GM18907 (cell line): ENCODE measurements around the gene MGST3.
A peak's percentile ranks its signal among the peaks of the same experiment; 100 is the strongest.
"Not testable (repeated sequence)": the region's sequence is repeated elsewhere in the genome, so short reads cannot be mapped to it uniquely, and the experiment has no call there.

Experiments used
- ATAC-seq: cut with Tn5 transposase; IDR thresholded peaks from one replicate; pipeline ENCODE4 v1.9.1; 2021; ENCODE audit warnings: mild to moderate bottlenecking, moderate library complexity; ENCODE audit not compliant: unreplicated experiment

The MGST3 gene

DNA sequence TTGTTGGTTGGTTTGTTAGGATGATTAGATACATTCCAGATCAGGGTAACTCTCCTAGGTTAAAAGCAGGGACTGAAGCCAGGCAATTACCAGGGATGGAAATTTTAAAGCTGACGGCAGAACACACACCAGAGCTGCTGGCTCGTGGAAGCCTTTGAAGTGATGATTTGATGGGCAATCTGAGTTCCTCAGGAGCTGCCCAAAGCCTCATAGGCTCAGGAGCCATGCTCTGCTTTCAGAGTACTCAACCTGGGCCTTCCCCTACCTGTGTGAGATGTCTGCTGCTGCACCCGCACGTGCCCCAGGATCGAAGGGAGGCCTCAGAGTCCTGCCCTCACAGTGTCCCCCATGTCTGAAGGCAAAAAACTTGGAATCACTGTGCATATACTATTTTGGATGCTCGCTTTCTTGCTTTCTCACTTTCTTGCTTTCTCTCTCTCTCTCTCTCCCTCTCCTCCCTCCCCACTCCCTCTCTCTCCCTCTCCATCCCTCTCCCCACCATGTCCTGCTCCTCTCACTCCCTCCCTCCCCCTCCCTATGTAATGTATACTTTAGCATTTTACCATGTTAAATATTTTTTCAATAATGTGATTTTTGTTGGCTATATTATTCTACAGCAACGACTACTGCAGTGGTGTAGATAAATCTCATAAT is 18.0 kb downstream of the MGST3 start:
- ATAC-seq, result no peak

DNA sequence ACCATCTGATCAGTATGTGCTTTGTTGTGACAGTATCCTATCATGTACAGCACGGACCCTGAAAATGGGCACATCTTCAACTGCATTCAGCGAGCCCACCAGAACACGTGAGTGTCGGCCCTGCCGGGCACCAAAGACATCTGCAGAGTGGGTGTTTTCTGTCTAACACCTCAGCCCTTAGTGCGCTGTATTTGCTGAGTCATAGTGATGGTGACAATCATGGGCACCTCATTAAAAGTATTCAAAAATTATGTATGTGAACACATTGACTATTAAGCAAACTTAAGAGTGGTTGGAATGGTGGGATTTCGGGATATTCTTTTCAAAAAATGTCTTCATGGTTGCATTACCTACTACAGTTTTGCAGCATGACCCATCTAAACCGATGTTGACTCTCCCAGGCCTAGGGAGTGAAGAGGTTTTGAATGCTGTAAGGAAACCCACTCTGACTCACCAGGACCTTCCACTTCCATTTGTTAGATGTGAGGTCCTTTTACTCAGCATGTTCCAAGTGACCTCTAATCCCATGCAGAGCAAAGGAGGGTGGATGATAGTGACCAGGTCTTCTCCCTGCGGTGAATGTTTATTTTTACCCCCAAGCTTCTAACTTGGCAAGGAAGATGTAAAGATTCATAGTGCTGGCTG is 20.1 kb downstream of the MGST3 start:
- ATAC-seq, result no peak

DNA sequence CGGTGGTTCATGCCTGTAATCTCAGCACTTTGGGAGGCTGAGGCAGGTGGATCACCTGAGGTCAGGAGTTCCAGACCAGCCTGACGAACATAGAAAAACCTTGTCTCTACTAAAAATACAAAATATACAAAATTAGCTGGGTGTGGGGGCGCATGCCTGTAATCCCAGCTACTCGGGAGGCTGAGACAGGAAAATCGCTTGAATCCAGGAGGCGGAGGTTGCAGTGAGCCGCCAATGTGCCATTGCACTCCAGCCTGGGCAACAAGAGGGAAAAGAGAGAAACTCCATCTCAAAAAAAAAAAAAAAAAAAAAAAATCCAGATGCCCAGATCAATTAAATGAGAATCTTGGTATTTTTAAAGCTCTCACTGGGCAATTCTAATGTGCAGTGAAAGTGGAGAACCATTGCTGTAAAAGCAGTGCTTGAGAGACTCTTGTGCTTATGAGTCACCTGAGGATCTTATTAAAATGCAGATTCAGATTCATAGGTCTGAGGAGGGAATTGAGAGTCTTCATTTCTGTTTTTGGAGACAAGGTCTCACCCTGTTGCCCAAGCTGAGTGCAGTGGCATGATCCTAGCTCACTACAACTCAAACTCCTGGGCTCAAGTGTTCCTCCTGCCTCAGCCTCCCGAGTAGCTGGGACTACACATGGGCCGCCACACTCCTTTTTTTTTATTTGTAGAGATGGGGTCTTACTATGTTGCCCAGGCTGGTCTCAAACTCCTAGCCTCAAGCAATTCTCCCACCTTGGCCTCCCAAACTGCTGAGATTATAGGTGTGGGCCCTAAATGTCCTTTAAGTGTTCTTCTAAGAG is 27.9 kb downstream of the MGST3 start:
- not testable (repeated sequence) for ATAC-seq

DNA sequence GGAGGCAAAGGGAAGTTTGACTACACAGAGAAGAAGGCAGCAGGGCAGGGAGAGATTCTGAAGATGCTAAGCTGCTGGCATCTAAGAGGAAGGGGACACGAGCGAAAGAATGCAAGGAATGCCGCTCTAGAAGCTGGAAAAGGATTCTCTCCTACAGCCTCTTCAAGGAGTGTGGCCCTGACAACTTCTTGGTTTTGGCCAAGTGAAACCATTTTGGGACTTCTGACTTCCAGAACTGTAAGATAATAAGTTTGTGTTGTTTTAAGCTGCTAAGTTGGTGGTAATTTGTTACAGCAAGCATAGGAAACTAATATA is 28.5 kb downstream of the MGST3 start:
- no peak for ATAC-seq

DNA sequence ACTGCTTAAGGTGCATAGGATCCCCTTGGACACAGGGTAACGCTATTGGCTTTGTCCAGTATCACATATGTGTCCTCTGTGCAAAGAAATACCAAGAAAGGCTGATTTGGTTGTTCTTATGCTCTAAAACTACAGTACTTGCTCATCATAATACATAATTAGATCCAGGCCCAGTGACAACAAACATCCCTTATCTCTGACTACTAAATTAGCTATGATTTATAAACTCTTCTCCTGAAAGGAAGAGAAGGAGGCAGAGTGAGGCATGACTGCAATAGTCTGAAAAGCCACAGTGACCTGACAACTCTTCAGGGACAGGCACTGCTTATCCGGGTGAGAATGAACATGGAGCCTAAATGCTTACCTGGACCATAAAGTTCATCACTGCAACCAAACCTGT is 30.7 kb downstream of the MGST3 start:
- ATAC-seq, result no peak

DNA sequence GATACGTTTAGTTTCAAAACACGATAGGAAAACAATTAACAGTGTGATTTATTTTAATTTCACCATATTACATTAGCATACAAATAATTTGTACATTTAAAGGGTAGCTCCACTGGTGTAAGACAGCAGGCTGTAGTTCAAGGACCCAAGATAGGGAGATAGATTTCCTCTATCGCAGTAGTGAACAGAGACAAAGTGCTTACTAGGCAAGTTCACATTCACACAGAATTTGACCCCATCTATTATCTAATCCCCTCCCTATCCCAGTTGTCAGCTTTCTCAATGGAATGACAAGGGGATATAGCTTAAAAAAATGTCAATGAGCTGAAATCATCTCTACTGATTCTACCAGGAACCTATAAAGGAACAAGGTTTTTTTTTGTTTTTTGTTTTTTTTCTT is 31.2 kb downstream of the MGST3 start:
- no peak for ATAC-seq

DNA sequence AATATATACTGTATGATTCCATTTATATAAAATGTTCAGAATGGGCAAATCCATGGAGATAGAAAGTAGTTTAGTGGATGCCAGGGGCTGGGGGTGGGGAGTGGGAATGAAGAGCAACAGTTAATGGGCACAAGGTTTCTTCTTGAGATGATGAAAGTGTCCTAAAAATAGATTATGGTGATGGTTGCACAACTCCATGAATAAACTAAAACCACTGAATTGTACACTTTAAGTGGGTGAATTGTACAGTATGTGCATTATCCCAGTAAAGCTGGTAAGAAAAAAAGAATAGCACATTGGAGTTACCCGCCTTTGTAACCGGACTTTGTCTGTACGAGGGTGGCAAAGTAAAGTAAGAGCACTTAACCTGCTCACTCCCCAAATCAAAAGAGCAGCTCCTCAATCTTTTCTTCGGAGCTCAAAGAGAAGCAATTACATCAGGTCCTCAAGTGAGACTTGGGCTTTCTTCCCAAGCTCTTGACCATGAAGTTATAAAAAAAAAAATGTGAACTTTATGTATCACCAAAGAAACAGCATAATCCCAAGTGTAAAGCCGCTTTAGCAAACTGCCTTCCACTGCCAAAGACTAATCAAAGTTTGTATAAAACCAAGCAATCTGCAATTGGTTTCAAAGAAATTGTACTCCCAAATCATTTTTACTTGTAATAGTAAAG is 35.3 kb downstream of the MGST3 start:
- no peak for ATAC-seq

DNA sequence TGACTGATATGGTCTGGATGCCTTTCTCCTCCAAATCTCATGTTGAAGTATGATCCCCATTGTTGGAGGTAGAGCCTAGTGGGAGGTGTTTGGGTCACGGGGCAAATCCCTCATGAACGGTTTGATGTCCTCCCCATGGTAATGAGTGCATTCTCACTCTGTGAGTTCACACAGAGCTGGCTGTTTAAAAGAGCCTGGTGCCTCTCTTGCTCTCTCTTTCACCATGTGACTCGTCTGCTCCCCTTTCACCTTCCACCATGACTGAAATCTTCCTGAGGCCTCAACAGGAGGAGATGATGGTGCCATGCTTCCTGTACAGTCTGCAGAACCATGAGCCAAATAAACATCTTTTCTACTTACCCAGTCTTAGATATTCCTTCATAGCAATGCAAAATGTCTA is 37.1 kb downstream of the MGST3 start:
- ATAC-seq, result no peak

DNA sequence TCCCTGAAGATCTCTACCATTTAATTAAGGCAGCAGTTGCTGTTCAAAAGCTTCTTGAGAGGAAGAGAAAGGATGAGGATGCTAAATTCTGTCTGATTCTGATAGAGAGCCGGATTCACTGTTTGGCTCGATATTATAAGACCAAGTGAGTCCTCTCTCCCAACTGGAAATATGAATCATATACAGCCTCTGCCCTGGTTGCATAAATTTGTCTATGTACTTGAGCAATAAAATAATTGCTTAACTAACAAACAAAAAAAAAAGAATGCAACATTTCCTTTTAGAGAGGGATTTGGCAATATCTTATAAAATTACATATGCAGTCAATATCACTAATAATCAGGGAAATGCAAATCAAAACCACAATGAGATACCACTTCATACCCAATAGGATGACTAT is 40.5 kb downstream of the MGST3 start:
- no peak for ATAC-seq

DNA sequence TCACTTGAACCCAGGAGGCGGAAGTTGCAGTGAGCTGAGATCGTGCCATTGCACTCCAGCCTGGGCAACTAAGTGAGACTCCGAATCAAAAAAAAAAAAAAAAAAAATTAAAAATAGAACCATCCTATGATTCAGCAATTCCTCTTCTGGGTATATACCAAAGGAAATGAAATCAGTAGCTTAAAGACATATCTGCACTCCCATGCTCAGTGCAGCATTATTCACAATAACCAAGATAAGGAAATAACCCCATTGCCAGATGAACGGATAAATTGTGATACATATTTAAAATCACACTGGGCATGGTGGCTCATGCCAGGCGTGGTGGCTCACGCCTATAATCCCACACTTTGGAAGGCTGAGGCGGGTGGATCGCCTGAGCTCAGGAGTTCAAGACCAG is 43.6 kb downstream of the MGST3 start:
- ATAC-seq, result no peak

DNA sequence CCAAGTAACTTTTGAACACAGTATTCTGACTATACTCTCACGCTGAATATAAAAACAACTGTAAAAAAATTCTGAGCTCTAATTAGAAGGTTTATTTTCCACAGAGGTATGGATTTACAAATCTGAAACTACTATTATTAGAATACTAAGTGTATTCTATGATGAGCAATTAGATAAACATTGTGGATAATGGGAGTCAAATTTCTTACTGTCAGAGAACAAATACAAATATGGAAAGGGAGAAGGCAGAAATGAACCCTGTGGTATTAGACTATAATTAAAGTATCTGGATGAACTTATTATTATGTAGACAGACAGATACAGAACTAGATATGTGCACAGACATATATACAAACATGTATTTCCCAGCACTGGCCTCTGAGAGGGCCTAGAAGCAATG is 44.8 kb downstream of the MGST3 start:
- no peak for ATAC-seq

DNA sequence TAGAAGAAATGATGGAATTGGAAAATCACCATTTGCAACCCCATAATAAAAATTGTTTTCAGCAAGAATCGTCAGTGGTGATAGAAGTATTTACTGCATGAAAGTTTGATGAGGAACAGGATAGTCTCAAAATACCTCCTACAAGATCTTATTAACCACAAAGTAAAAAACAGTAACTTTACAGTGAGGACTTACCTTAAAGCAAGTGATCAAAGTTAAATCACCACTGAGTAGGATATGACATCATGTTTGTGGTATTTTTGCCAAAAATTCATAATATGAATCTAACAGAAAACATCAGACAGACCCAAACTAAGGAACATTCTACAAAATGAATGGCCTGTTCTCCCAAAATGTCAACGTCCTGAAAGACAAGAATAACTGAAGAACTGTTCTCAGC is 47.5 kb downstream of the MGST3 start:
- no peak for ATAC-seq

DNA sequence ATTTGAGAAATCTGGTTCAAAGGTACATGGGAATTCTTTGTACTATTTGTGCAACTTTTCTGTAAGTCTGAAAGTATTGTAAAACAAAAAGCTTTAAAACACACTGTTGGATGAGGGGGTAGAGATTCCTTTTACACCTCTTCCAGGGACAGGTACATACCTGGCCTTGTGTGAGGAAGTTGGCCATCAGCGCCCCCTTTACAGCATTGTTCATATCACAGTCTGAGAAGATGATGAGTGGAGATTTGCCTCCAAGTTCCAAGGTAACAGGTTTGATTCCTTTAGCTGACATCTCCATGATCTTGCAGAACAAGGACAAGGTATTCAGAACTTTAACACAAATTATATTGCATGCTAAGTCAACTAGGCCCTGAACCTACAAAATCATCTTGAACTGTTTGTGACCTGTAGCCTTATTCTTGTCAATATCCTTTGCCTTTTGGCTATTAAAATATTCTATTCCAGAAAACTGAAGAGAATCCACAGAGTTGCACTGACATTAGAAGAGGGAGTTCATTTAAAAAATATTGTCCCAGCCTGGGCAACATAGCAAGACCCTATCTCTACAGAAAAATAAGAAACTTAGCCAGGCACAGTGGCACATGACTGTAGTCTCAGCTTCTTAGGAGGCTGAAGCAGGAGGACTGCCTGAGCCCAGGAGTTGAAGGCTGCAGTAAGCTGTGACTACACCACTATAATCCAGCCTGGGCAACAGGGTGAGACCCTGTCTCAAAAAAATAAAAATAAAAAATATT is 48.4 kb downstream of the MGST3 start:
- ATAC-seq, result no peak

DNA sequence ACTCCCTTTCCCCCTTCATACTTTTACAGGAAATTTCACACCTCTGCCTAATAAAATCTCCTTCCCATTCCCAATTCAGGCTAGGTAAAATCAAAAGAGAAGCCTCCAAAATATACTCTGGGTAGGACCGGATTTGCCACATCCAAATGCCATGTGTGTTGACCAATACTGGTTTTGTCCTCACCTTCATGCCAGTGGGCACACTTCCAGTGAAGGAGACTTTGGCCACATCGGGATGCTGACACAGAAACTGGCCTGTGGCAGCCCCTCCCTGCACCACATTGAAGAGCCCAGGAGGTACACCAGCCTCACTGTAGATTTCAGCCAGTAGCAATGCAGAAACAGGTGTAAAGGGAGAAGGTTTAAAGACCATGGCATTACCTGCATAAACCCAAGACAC is 49.3 kb downstream of the MGST3 start:
- ATAC-seq, result no peak

DNA sequence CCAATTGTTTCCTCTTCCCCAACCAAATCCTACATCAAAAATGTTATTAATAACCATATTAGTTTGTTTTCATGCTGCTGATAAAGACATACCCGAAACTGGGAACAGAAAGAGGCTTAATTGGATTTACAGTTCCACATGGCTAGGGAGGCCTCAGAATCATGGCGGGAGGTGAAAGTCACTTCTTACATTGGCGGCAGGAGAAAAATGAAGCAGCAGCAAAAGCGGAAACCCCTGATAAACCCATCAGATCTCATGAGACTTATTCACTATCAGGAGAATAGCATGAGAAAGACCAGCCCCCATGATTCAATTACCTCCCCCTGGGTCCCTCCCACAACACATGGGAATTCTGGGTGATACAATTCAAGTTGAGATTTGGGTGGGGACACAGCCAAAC is 49.7 kb downstream of the MGST3 start:
- not testable (repeated sequence) for ATAC-seq

DNA sequence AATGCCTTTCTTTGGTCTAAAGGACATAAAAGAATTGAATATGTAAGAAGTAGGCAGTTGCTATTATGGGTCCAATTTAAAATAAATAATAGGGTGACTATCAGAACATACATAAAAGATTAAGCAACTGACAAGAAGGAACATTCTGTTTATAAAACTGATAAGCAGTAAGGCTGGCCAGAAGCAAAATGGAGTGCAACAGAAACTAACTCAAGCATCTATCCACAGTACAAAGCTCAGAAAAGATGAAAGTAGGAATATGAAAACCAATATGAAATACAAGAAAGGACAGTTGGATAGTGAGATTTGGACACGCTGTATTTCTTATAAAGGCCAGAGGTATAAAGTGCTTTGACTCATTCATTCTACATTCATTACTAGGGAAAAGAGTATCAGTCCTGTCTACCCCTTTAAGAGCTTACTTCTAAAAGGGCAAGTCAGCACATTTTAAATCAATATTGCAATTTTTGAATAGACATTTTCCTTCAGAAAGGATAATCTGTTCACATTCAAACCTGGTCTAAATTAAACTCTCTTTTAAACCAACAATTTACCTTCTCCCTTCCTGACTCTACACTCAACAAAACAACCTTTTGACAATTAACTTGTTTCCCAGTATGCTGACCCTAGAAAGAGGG is 52.9 kb downstream of the MGST3 start:
- no peak for ATAC-seq

DNA sequence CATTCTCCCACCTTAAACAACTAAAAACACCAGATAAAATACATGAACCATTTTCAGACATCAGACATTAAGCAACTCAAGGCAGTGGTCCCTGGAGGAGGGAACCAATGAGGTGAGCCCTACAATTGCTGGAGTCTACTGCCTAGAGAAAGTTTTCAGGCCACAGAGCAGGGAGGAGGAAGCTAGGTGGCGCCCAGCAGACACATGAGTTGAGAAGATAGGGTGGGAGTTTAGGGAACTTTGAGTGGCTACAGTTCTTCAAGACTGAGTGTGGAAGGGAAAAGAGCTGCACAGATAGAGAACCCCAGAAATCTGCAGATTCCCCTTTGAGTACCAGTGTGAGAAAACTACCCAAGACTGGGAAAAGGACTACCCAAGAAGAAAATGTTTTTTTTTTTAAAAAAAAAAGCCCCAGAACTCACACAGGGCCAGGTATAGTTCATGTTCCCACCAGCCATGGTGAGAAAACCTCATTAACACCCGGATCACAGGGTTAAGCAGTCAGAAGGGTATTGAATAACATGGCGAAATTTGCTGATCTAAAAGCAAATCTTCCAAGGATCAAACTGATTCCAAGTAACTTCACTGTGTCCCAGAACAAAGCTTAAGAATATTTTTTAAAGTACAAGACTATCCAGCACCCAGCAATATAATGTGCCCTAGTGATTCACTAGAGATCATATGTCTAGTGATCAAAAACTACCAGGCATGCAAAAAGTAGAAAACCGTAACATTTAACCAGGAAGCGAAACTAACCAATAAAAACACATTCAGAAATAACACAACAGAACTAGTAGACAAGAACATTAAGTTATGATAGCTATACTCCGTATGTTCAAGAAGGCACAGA is 55.3 kb downstream of the MGST3 start:
- peak; percentile 66 for ATAC-seq

DNA sequence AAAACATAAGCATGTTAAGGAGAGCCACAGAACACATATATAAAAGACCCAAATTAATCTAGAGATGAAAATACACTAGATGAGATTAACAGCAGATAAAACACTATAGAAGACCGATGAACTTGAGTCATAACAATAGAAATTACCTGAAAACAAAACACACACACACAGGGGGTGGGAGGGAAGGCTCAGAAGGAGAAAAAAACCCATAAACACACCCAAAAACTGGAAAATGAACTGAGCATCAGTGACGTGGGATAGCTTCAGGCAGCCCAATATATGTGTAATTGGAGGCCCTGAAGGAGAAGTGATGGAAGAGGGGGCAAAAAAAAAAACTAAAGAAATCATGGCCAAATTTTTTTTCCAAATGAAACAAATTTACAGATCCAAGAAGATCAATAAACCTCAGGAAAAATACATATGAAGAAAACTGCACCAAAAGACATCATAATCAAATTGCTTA is 56.0 kb downstream of the MGST3 start:
- ATAC-seq, result peak; percentile 35

DNA sequence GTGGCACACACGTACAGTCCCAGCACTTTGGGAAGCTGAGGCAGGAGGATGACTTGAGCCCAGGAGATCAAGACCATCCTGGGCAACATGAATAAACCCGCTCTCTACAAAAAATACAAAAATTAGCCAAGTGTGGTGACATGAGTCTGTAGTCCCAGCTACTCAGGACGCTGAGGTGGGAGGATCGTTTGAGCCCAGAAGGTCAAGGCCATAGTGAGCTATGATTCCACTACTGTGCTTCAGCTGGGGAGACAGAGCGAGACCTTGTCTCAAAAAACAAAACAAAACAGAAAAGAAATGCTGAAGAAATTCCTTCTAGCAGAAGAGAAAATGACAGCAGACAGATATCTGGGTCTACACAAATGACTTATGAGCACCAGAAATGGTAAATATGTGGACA is 57.0 kb downstream of the MGST3 start:
- ATAC-seq, result no peak

DNA sequence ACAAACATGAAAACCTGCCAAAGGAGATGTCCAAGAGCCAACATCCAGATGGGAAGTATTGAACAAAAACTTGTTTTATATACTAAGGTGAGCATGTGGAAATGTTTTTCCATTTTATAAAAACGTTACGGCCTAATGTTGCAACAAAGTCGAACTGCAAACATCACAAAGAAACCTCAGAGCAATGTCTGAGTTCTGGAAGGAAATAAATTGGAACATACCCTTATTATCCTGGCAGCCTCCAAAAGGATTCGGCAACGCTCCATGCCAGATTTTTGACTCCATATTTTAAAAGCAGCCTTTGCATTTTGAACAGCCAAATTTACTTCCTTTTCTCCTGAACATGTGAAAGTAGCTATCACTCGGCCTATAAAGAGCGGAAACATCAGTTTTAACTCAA is 64.0 kb downstream of the MGST3 start:
- ATAC-seq, result no peak
